Mucosa of descending colon (tissue), 3 donors: ENCODE data around the gene ESPN. TPM values are rescaled to one million over a fixed set of nuclear protein-coding genes. Genes with fewer than 3 reads are reported as not detected.

Experiments
- ATAC-seq: fragments of 200-7000 bp; cut with Tn5 transposase; one replicate; pipeline ENCODE4 v1.9.1; 2020; ENCODE audit warnings: mild to moderate bottlenecking, moderate library complexity
- DNase-seq, 3 donors: peaks; one replicate each; pipeline ENCODE4 v3.0.0-alpha.2; 2020
- H3K36me3 ChIP-seq: fragments of 200-600 bp; one replicate; pipeline ENCODE4 v1.8.0; 2021; ENCODE audit warnings: low read depth, mild to moderate bottlenecking
- H3K4me1 ChIP-seq: fragments of 200-600 bp; one replicate; pipeline ENCODE4 v1.8.0; 2021; ENCODE audit warnings: low read depth, mild to moderate bottlenecking
- H3K4me3 ChIP-seq: fragments of 200-600 bp; one replicate; pipeline ENCODE4 v1.8.0; 2021; ENCODE audit warnings: mild to moderate bottlenecking
- H3K9me3 ChIP-seq: fragments of 200-600 bp; one replicate; pipeline ENCODE4 v1.8.0; 2021; ENCODE audit warnings: mild to moderate bottlenecking
- CTCF ChIP-seq: fragments of 200-600 bp; IDR thresholded peaks from one replicate; pipeline ENCODE4 v1.8.0; 2022; ENCODE audit warnings: antibody characterized with exemption, mild to moderate bottlenecking
- intact Hi-C, 2 donors: fragments of 100-400 bp; cut with DNase I in 1 of 2; cut with micrococcal nuclease in 1 of 2; formaldehyde crosslinking; loops; one replicate each; pipeline versions ENCODE4 v1.11.0 to v1.11.1; 2022; cut with DNase I, micrococcal nuclease
- total RNA-seq, 3 donors: library from RNA; stranded (reverse); fragmentation: NEBNext Ultra II Directional in 2 of 3; extraction: Animal tissue kit (Norgen Biotek cat#: 25700) in 2 of 3; gene quantifications; one replicate each; pipeline versions ENCODE4 v1.2.1 to v1.2.4, GENCODE V29; 2021 to 2023
- donor health status: DM: no; HTN: no; CAD: no; lungs with moderate emphysema.
- donor health status: DM: no; HTN: no; CAD: no.
- donor health status: DM: no; HTN: yes; CAD: no.

ESPN gene
- total RNA-seq, 3 donors from 2014 or later = 65.7 to 137 (median 124) TPM

- Histone ChIP-seq H3K4me3 (no peak overlapping the region), H3K36me3 (no peaks in the 10 kb centered on the region), H3K4me1 (no peaks in the 10 kb centered on the region), H3K9me3 (no peaks in the 10 kb centered on the region)
- no peak for TF ChIP-seq CTCF
- no peak for ATAC-seq
- intact Hi-C loops = no loop called here
- DNase-seq = no peak
Observed at GRCh38 chr1:6507461-6507911, 82.9 kb downstream of the ESPN start.

DNA sequence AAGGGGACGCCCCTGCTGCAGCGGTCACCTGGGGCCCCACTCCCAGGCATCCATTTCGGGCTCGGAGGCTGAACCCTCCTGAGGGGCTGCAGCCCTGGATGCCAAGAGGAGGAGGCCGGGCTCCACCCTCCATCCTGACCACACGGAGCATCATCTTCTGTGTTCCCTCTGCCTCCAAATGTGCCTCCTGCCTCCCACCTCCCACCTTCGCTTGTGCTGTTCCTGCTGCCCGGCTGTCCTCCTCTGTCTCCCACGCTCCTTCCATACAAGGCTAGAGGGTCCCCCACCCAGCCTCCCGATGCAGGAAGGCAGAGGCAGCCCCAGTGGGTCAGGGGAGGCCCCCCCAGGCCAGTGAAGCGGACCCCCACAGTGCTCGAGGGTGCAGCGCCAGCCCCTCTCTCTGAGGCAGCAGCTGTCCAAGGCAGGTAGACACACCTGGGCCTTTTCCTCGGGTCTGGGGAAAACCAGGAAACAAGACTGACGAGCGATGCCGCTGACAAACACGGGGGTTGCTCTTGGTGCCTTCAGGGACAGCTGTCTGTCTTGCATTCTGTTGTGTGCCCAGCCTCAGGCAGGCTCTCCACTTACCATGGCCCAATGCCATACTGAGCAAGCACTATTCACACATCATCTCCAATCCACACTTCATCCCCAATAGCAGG, 83.7 kb downstream of the ESPN start:
- H3K36me3 ChIP-seq = no peaks in the 10 kb centered on the region
- no peak for TF ChIP-seq CTCF
- no peaks in the 10 kb centered on the region for H3K9me3 ChIP-seq
- ATAC-seq (no peak), DNase-seq (no peak)
- H3K4me1 ChIP-seq = no peaks in the 10 kb centered on the region
- no peak overlapping the region for H3K4me3 ChIP-seq
- intact Hi-C loops = no loop called here

DNA sequence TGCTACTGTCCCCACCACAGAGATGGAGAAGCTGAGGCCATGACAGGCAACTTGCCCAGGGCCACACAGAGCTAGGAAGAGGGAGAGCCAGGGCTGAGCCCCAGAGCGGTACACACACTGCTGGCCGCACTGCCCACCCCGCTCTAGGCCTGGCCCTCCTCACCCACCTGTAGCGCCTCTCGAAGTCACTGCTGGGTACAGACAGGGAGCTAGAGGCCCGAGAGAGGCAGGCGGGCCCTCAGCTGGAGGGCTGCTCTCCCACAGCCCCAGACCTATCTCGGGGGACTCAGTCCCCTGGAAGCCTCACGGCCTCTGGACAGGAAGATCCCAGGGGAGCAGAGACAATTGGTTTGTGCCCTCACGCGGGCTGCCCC, 84.2 kb downstream of the ESPN start:
- no peak for ATAC-seq
- no peak for TF ChIP-seq CTCF
- no peaks in the 10 kb centered on the region for H3K4me1 ChIP-seq

GRCh38 chr1:6509220-6509918, 84.8 kb downstream of the ESPN start:
- DNase-seq (no peak), ATAC-seq (no peak)
- intact Hi-C loops = no loop called here
- no peaks in the 10 kb centered on the region for H3K9me3 ChIP-seq
- no peak overlapping the region for H3K4me3 ChIP-seq
- H3K36me3 ChIP-seq = no peaks in the 10 kb centered on the region
- no peak for TF ChIP-seq CTCF
- no peaks in the 10 kb centered on the region for H3K4me1 ChIP-seq

More for the DNA sequence above, 84.2 kb downstream of the ESPN start:
- Histone ChIP-seq H3K4me3 (no peak overlapping the region), H3K9me3 (no peaks in the 10 kb centered on the region), H3K36me3 (no peaks in the 10 kb centered on the region)
- DNase-seq = no peak
- intact Hi-C loops = no loop called here

DNA sequence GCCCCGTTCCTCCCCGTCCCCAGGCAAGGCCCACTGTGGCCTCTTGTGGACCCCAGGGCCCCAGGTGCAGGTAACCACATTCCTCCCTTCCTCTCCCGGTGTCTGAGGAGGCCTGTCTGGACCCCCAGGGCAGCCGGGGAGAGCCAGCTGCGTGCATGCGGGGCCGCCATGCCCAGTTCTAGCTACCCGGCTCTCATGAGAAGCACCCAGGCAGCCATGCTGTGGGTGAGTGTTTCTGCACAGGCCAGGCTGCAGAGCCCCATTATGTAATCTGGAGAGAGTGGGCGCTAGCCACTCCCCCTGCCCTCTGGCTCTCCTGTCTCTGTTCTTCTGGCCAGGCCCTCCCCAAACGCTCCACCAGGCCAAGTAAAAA, 85.3 kb downstream of the ESPN start:
- Histone ChIP-seq H3K4me1 (no peaks in the 10 kb centered on the region), H3K9me3 (no peaks in the 10 kb centered on the region), H3K36me3 (no peaks in the 10 kb centered on the region), H3K4me3 (no peak overlapping the region)
- TF ChIP-seq CTCF = no peak
- DNase-seq (no peak), ATAC-seq (no peak)
- intact Hi-C loops = no loop called here
